ENCODE measurements around the gene DIS3L2. TPM values are rescaled to one million over a fixed set of nuclear protein-coding genes. Genes with fewer than 3 reads are reported as not detected.

DIS3L2 gene
- total RNA-seq, 1 experiment from 2014 or later, result 15.8 TPM

- H3K9me2 ChIP-seq (replicated peaks; ENCODE audit: insufficient read depth, low read length), result no peaks in the 10 kb centered on the region
- H3K4me2 ChIP-seq (ENCODE audit: low read depth, low read length, poor library complexity, severe bottlenecking), result no peak overlapping the region
- no peak overlapping the region for H3K4me3 ChIP-seq (ENCODE audit: low read length)
- no peak overlapping the region for H3K27ac ChIP-seq (ENCODE audit: low read length)
- no peak overlapping the region for H2AFZ ChIP-seq (ENCODE audit: low read length)
- DNase-seq, result no peak
- no peaks in the 10 kb centered on the region for H3K27me3 ChIP-seq (ENCODE audit: low read length)
- no peaks in the 10 kb centered on the region; the same call in 1 of the 2 replicates for H3K36me3 ChIP-seq (ENCODE audit: insufficient read depth, low read length)
- H4K20me1 ChIP-seq (ENCODE audit: insufficient read depth, low read depth, low read length), result peaks cover 6% of the 10 kb centered on the region; the same call in 1 of the 2 replicates
- no peaks in the 10 kb centered on the region for H3K9me3 ChIP-seq (ENCODE audit: low read length)
- no peak overlapping the region for H3K9ac ChIP-seq (ENCODE audit: low read length)
- H3K79me2 ChIP-seq (ENCODE audit: low read length), result peaks cover 11% of the 10 kb centered on the region
- peaks cover 10% of the 10 kb centered on the region for H3K4me1 ChIP-seq (ENCODE audit: low read length)
These were observed 3.4 kb upstream of the DIS3L2 start for GRCh38 chr2:231957913-231958763.

GRCh38 chr2:231960810-231961348, 634 bp upstream of the DIS3L2 start:
- H3K27me3 ChIP-seq (ENCODE audit: low read length), result no peaks in the 10 kb centered on the region
- no peak for DNase-seq
- peaks cover 31% of the 10 kb centered on the region for H3K79me2 ChIP-seq (ENCODE audit: low read length)
- H3K4me2 ChIP-seq (ENCODE audit: low read depth, low read length, poor library complexity, severe bottlenecking), result peak overlapping the region; percentile 85
- no peaks in the 10 kb centered on the region; the same call in 1 of the 2 replicates for H3K36me3 ChIP-seq (ENCODE audit: insufficient read depth, low read length)
- no peaks in the 10 kb centered on the region for H3K9me3 ChIP-seq (ENCODE audit: low read length)
- peak overlapping the region; percentile 36; the same call in 1 of the 2 replicates for H3K27ac ChIP-seq (ENCODE audit: low read length)
- H3K9ac ChIP-seq (ENCODE audit: low read length), result peak overlapping the region; percentile 85
- peaks cover 26% of the 10 kb centered on the region; the same call in 1 of the 2 replicates for H4K20me1 ChIP-seq (ENCODE audit: insufficient read depth, low read depth, low read length)
- H3K9me2 ChIP-seq (replicated peaks; ENCODE audit: insufficient read depth, low read length), result no peaks in the 10 kb centered on the region
- H3K4me3 ChIP-seq (ENCODE audit: low read length), result peak overlapping the region; percentile 92
- peak overlapping the region; percentile 94 for H2AFZ ChIP-seq (ENCODE audit: low read length)
- peaks cover 35% of the 10 kb centered on the region for H3K4me1 ChIP-seq (ENCODE audit: low read length)

- Histone ChIP-seq H3K4me2 (ENCODE audit: low read depth, low read length, poor library complexity, severe bottlenecking) (peak overlapping the region; percentile 66), H3K27me3 (ENCODE audit: low read length) (no peaks in the 10 kb centered on the region)
These were observed 3.6 kb downstream of the DIS3L2 start for GRCh38 chr2:231965102-231965501.

GRCh38 chr2:231966886-231967285, 5.4 kb downstream of the DIS3L2 start:
- H3K9ac ChIP-seq (ENCODE audit: low read length), result no peak overlapping the region
- H3K79me2 ChIP-seq (ENCODE audit: low read length), result peaks cover 73% of the 10 kb centered on the region
- peaks cover 12% of the 10 kb centered on the region; the same call in 1 of the 2 replicates for H3K9me3 ChIP-seq (ENCODE audit: low read length)
- no peaks in the 10 kb centered on the region for H3K9me2 ChIP-seq (replicated peaks; ENCODE audit: insufficient read depth, low read length)
- 0 out of 2 replicates have a peak overlapping the region, but pooled peaks have one; percentile 24 for H3K27ac ChIP-seq (ENCODE audit: low read length)
- peaks cover 3% of the 10 kb centered on the region; the same call in 1 of the 2 replicates for H3K36me3 ChIP-seq (ENCODE audit: insufficient read depth, low read length)
- H3K4me1 ChIP-seq (ENCODE audit: low read length), result peaks cover 39% of the 10 kb centered on the region
- H3K27me3 ChIP-seq (ENCODE audit: low read length), result no peaks in the 10 kb centered on the region
- H3K4me2 ChIP-seq (ENCODE audit: low read depth, low read length, poor library complexity, severe bottlenecking), result peak overlapping the region; percentile 14
- no peak overlapping the region for H2AFZ ChIP-seq (ENCODE audit: low read length)
- no peak for DNase-seq
- peaks cover 26% of the 10 kb centered on the region; the same call in 1 of the 2 replicates for H4K20me1 ChIP-seq (ENCODE audit: insufficient read depth, low read depth, low read length)
- no peak overlapping the region for H3K4me3 ChIP-seq (ENCODE audit: low read length)

More at GRCh38 chr2:231965102-231965501, 3.6 kb downstream of the DIS3L2 start:
- Histone ChIP-seq H3K4me1 (ENCODE audit: low read length) (peaks cover 47% of the 10 kb centered on the region), H3K9me2 (replicated peaks; ENCODE audit: insufficient read depth, low read length) (no peaks in the 10 kb centered on the region), H4K20me1 (ENCODE audit: insufficient read depth, low read depth, low read length) (peaks cover 26% of the 10 kb centered on the region; the same call in 1 of the 2 replicates), H3K36me3 (ENCODE audit: insufficient read depth, low read length) (peaks cover 3% of the 10 kb centered on the region; the same call in 1 of the 2 replicates), H3K9ac (ENCODE audit: low read length) (no peak overlapping the region), H2AFZ (ENCODE audit: low read length) (no peak overlapping the region), H3K4me3 (ENCODE audit: low read length) (peak overlapping the region; percentile 32; the same call in 1 of the 2 replicates), H3K9me3 (ENCODE audit: low read length) (peaks cover 12% of the 10 kb centered on the region; the same call in 1 of the 2 replicates), H3K79me2 (ENCODE audit: low read length) (peaks cover 66% of the 10 kb centered on the region), H3K27ac (ENCODE audit: low read length) (peak overlapping the region; percentile 12; the same call in 1 of the 2 replicates)
- peak; percentile 62 for DNase-seq

- Histone ChIP-seq H3K27me3 (ENCODE audit: low read length) (no peaks in the 10 kb centered on the region), H3K79me2 (ENCODE audit: low read length) (peaks cover 62% of the 10 kb centered on the region), H3K9me2 (replicated peaks; ENCODE audit: insufficient read depth, low read length) (no peaks in the 10 kb centered on the region), H3K27ac (ENCODE audit: low read length) (no peak overlapping the region), H3K4me2 (ENCODE audit: low read depth, low read length, poor library complexity, severe bottlenecking) (no peak overlapping the region), H3K36me3 (ENCODE audit: insufficient read depth, low read length) (0 out of 2 replicates have a peak, but pooled peaks cover 3% of the 10 kb centered on the region), H3K4me1 (ENCODE audit: low read length) (peaks cover 33% of the 10 kb centered on the region), H2AFZ (ENCODE audit: low read length) (no peak overlapping the region), H3K4me3 (ENCODE audit: low read length) (no peak overlapping the region), H3K9me3 (ENCODE audit: low read length) (peaks cover 12% of the 10 kb centered on the region; the same call in 1 of the 2 replicates), H4K20me1 (ENCODE audit: insufficient read depth, low read depth, low read length) (peaks cover 16% of the 10 kb centered on the region; the same call in 1 of the 2 replicates), H3K9ac (ENCODE audit: low read length) (no peak overlapping the region)
- DNase-seq, result no peak
These were observed 7.3 kb downstream of the DIS3L2 start for GRCh38 chr2:231968820-231969219.

- Histone ChIP-seq H3K9ac (ENCODE audit: low read length) (no peak overlapping the region), H3K4me1 (ENCODE audit: low read length) (peaks cover 17% of the 10 kb centered on the region), H2AFZ (ENCODE audit: low read length) (no peak overlapping the region), H3K4me2 (ENCODE audit: low read depth, low read length, poor library complexity, severe bottlenecking) (no peak overlapping the region), H3K9me2 (replicated peaks; ENCODE audit: insufficient read depth, low read length) (no peaks in the 10 kb centered on the region), H4K20me1 (ENCODE audit: insufficient read depth, low read depth, low read length) (peaks cover 3% of the 10 kb centered on the region; the same call in 1 of the 2 replicates), H3K36me3 (ENCODE audit: insufficient read depth, low read length) (0 out of 2 replicates have a peak, but pooled peaks cover 3% of the 10 kb centered on the region), H3K79me2 (ENCODE audit: low read length) (peaks cover 50% of the 10 kb centered on the region), H3K27me3 (ENCODE audit: low read length) (no peaks in the 10 kb centered on the region), H3K4me3 (ENCODE audit: low read length) (no peak overlapping the region), H3K9me3 (ENCODE audit: low read length) (peaks cover 12% of the 10 kb centered on the region; the same call in 1 of the 2 replicates), H3K27ac (ENCODE audit: low read length) (no peak overlapping the region)
- DNase-seq, result no peak
These were observed 8.9 kb downstream of the DIS3L2 start for GRCh38 chr2:231970461-231970860.

- Histone ChIP-seq H3K9ac (ENCODE audit: low read length) (no peak overlapping the region), H4K20me1 (ENCODE audit: insufficient read depth, low read depth, low read length) (no peaks in the 10 kb centered on the region), H3K4me3 (ENCODE audit: low read length) (no peak overlapping the region), H3K9me3 (ENCODE audit: low read length) (no peaks in the 10 kb centered on the region), H3K36me3 (ENCODE audit: insufficient read depth, low read length) (no peaks in the 10 kb centered on the region), H3K79me2 (ENCODE audit: low read length) (peaks cover 12% of the 10 kb centered on the region), H3K4me1 (ENCODE audit: low read length) (no peaks in the 10 kb centered on the region), H3K4me2 (ENCODE audit: low read depth, low read length, poor library complexity, severe bottlenecking) (no peak overlapping the region), H2AFZ (ENCODE audit: low read length) (no peak overlapping the region), H3K27me3 (ENCODE audit: low read length) (no peaks in the 10 kb centered on the region), H3K27ac (ENCODE audit: low read length) (no peak overlapping the region), H3K9me2 (replicated peaks; ENCODE audit: insufficient read depth, low read length) (no peaks in the 10 kb centered on the region)
- DNase-seq, result no peak
These were observed 13.5 kb downstream of the DIS3L2 start for GRCh38 chr2:231975001-231975400.

- no peaks in the 10 kb centered on the region for H3K36me3 ChIP-seq (ENCODE audit: insufficient read depth, low read length)
- H2AFZ ChIP-seq (ENCODE audit: low read length), result no peak overlapping the region
- H3K9me2 ChIP-seq (replicated peaks; ENCODE audit: insufficient read depth, low read length), result no peaks in the 10 kb centered on the region
- no peaks in the 10 kb centered on the region for H3K4me1 ChIP-seq (ENCODE audit: low read length)
- DNase-seq, result no peak
- no peak overlapping the region for H3K27ac ChIP-seq (ENCODE audit: low read length)
- 0 out of 2 replicates have a peak, but pooled peaks cover 5% of the 10 kb centered on the region for H4K20me1 ChIP-seq (ENCODE audit: insufficient read depth, low read depth, low read length)
- no peaks in the 10 kb centered on the region for H3K79me2 ChIP-seq (ENCODE audit: low read length)
- H3K4me3 ChIP-seq (ENCODE audit: low read length), result no peak overlapping the region
- no peaks in the 10 kb centered on the region for H3K27me3 ChIP-seq (ENCODE audit: low read length)
- no peaks in the 10 kb centered on the region for H3K9me3 ChIP-seq (ENCODE audit: low read length)
- H3K4me2 ChIP-seq (ENCODE audit: low read depth, low read length, poor library complexity, severe bottlenecking), result no peak overlapping the region
- no peak overlapping the region for H3K9ac ChIP-seq (ENCODE audit: low read length)
These were observed 15.9 kb downstream of the DIS3L2 start for GRCh38 chr2:231977430-231977829.

Data from Karpas-422 (cell line).